ENCODE results near the gene SEMA3F. TPM values are rescaled to one million over a fixed set of nuclear protein-coding genes. Genes with fewer than 3 reads are reported as not detected.

The SEMA3F gene
- total RNA-seq, 2 donors from 2014 or later: 44.8 to 63.2 TPM

DNA sequence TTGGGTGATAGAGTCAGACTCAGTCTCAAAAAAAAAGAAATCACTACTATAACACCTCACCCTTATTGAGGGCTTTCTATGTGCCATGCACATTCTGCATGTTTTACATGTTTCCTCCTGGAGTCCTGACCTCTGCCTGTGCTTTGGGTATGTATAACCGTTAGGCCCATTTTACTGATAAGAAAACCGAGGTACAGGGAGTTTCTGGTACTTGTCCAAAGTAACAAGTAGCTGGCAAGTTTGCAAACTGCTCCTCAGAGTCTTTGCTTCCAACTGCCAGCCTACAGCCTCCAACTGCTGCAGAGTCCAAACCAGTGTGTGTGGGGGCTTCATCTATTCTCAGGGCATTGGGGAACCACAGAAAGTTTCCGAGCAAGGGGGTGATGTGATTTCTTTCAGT, 77.2 kb downstream of the SEMA3F start:
- H3K4me1 ChIP-seq (ENCODE audit: control insufficient read depth, insufficient read depth, low read length): no peaks in the 10 kb centered on the region
- H3K4me3 Mint-ChIP-seq: no peak overlapping the region
- H3K27ac ChIP-seq (ENCODE audit: low read depth, low read length): no peak overlapping the region
- no peaks in the 10 kb centered on the region for H3K27me3 Mint-ChIP-seq (ENCODE audit: insufficient read depth)
- H3K27ac Mint-ChIP-seq: no peak overlapping the region
- H3K27me3 ChIP-seq (ENCODE audit: control insufficient read depth, insufficient read depth, low read length, poor library complexity, severe bottlenecking): no peaks in the 10 kb centered on the region
- DNase-seq: no peak
- 96 to 97% methylated on average over 3 of the region's 3 CpGs for WGBS, 2 experiments (ENCODE audit: insufficient coverage in 1 of 2, insufficient read length in 1 of 2)
- H3K4me1 Mint-ChIP-seq: peaks cover 19% of the 10 kb centered on the region
- no peak overlapping the region for H3K9ac ChIP-seq (ENCODE audit: extremely low read depth, low read length, poor library complexity, severe bottlenecking)
- no peaks in the 10 kb centered on the region for H3K36me3 Mint-ChIP-seq (ENCODE audit: low read depth)
- no peak for TF ChIP-seq CTCF (conservative IDR thresholded peaks at IDR 0.05)
- H3K9me3 Mint-ChIP-seq: no peaks in the 10 kb centered on the region
- no peaks in the 10 kb centered on the region for H3K9me3 ChIP-seq (ENCODE audit: control insufficient read depth, low read length)
- H3K36me3 ChIP-seq (ENCODE audit: control insufficient read depth, insufficient read depth, low read length): no peaks in the 10 kb centered on the region
- no peak overlapping the region for H3K4me3 ChIP-seq (ENCODE audit: low read length)

DNA sequence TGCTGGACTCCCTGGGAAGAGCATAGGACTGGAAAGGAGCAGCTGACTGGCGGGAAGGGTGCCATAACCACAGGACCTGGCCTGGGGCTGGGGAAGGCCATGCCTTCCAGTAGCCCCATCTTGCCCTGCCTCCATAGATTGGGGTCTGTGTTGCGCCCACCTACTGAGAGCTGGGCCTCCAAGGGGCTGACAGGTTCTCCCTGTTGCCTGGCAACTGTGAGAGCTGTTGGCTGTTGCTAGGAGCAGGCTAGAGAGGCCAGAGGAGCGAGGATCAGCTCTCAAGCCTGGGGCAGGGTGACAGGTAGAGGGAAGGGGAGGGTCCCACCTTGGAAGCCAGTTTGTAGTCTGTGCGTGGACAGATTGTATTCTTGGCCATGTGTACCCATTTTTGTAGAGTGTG, 78.1 kb downstream of the SEMA3F start:
- WGBS, 2 experiments (ENCODE audit: insufficient coverage in 1 of 2, insufficient read length in 1 of 2): 87 to 90% methylated on average over 2 to 4 of the region's 4 CpGs
- DNase-seq: no peak
- Mint-ChIP-seq H3K27me3 (ENCODE audit: insufficient read depth) (no peaks in the 10 kb centered on the region), H3K4me3 (no peak overlapping the region), H3K36me3 (ENCODE audit: low read depth) (no peaks in the 10 kb centered on the region), H3K27ac (peak overlapping the region; percentile 6), H3K4me1 (peaks cover 22% of the 10 kb centered on the region), H3K9me3 (no peaks in the 10 kb centered on the region)
- Histone ChIP-seq H3K9me3 (ENCODE audit: control insufficient read depth, low read length) (no peaks in the 10 kb centered on the region), H3K4me3 (ENCODE audit: low read length) (no peak overlapping the region), H3K9ac (ENCODE audit: extremely low read depth, low read length, poor library complexity, severe bottlenecking) (no peak overlapping the region), H3K4me1 (ENCODE audit: control insufficient read depth, insufficient read depth, low read length) (peaks cover under 1% of the 10 kb centered on the region), H3K27me3 (ENCODE audit: control insufficient read depth, insufficient read depth, low read length, poor library complexity, severe bottlenecking) (no peaks in the 10 kb centered on the region), H3K36me3 (ENCODE audit: control insufficient read depth, insufficient read depth, low read length) (no peaks in the 10 kb centered on the region), H3K27ac (ENCODE audit: low read depth, low read length) (peak overlapping the region; percentile 74)
- TF ChIP-seq CTCF (conservative IDR thresholded peaks at IDR 0.05): no peak

- H3K4me1 ChIP-seq (ENCODE audit: control insufficient read depth, insufficient read depth, low read length): peaks cover 21% of the 10 kb centered on the region
- no peaks in the 10 kb centered on the region for H3K9me3 ChIP-seq (ENCODE audit: control insufficient read depth, low read length)
- H3K9ac ChIP-seq (ENCODE audit: extremely low read depth, low read length, poor library complexity, severe bottlenecking): peak within 1 kb of the TSS; percentile 81
- H3K36me3 ChIP-seq (ENCODE audit: control insufficient read depth, insufficient read depth, low read length): peaks cover 4% of the 10 kb centered on the region
- no peaks in the 10 kb centered on the region for H3K27me3 Mint-ChIP-seq (ENCODE audit: insufficient read depth)
- no peak for TF ChIP-seq CTCF (conservative IDR thresholded peaks at IDR 0.05)
- H3K27ac Mint-ChIP-seq: peak within 1 kb of the TSS; percentile 95
- peak within 1 kb of the TSS; percentile 94 for H3K4me3 ChIP-seq (ENCODE audit: low read length)
- H3K36me3 Mint-ChIP-seq (ENCODE audit: low read depth): peaks cover 2% of the 10 kb centered on the region
- peaks cover 39% of the 10 kb centered on the region for H3K4me1 Mint-ChIP-seq
- H3K27me3 ChIP-seq (ENCODE audit: control insufficient read depth, insufficient read depth, low read length, poor library complexity, severe bottlenecking): no peaks in the 10 kb centered on the region
- no peaks in the 10 kb centered on the region for H3K9me3 Mint-ChIP-seq
- H3K27ac ChIP-seq (ENCODE audit: low read depth, low read length): peak within 1 kb of the TSS; percentile 58
- DNase-seq: peak; percentile 100
- H3K4me3 Mint-ChIP-seq: peak within 1 kb of the TSS; percentile 96
- 0 to 1% methylated on average over 29 to 75 of the region's 75 CpGs for WGBS, 2 experiments (ENCODE audit: insufficient coverage in 1 of 2, insufficient read length in 1 of 2)
These were observed 80.8 kb downstream of the SEMA3F start, which contains the start of gene GNAI2 for GRCh38 chr3:50235716-50236483. TSS of gene GNAI2 (plus strand) at chr3:50236204. CDS start at chr3:50236336, 132 bp downstream.
